ENCODE results near the gene BOD1L1.

- no peak for TF ChIP-seq YY1 (IDR thresholded peaks at IDR 0.05; ENCODE audit: low read depth)
- TF ChIP-seq REST (IDR thresholded peaks at IDR 0.05; ENCODE audit: low read depth), result no peak
- TF ChIP-seq NFIC (IDR thresholded peaks at IDR 0.05), result no peak
- TF ChIP-seq TEAD4 (IDR thresholded peaks at IDR 0.05), result no peak
These were observed 80.0 kb downstream of the BOD1L1 start for GRCh38 chr4:13547485-13548041.
